ENCODE data around the gene TBC1D9B.

Gene TBC1D9B

DNA sequence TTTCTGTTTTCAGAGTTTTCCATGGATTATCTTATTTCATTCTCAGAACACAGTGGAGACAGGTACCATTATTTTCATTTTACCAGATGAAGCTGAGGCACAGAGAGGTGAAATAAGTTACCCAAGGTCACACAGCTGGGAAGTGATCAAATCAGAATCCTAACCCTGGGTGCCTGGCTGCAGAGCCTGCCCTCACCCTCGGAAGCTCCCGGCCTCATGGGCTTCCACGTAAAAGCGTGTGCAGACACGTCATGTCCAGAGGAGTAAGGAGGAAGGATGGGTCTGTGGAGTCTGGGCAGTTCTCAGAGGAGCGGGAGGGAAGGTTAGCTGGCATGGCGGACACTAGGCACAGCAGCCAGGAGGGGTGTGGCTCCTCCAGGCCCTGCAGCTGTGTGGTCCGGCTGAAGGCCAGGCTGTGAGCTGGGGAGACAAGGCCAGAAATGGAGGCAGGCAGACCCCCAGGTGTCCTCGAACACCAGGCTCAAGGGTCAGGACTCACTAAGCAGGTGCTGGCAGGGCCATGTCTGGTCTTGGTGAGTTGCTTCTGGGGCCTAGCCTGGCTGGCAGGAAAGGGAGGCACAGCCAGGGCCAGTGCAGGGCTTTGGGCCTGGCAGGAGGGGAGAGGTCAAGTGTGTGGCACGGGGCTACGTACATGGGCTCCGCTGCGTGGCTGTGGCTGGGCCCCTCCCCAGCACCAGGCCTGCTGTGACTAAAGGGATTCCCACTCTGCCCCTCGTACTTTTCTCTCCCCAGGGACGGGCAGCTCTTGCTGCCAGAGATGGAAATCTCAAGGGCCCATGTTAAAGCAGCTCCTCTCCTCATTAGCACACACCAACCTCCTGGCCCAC, 5.6 kb downstream of the TBC1D9B start:
- H2BK15ac ChIP-seq (replicated peaks; ENCODE audit: low read depth), result no peak overlapping the region
- H3K18ac ChIP-seq (ENCODE audit: low read length), result no peak overlapping the region
- no peak overlapping the region for H3K9ac ChIP-seq (ENCODE audit: low read length)
- H3K36me3 ChIP-seq (ENCODE audit: control insufficient read depth, insufficient read depth, low read length), result peaks cover 6% of the 10 kb centered on the region
- H3K79me2 ChIP-seq (ENCODE audit: control insufficient read depth, insufficient read depth, low read length), result no peaks in the 10 kb centered on the region
- H3K23ac ChIP-seq (ENCODE audit: low read length), result no peak overlapping the region
- WGBS (ENCODE audit: extremely low coverage, insufficient coverage, low lambda C conversion rate), result no CpG with 5 or more reads among the region's 15 CpGs
- no peak overlapping the region for H3K4me2 ChIP-seq (ENCODE audit: low read length)
- H3K27ac ChIP-seq (ENCODE audit: low read depth, low read length), result no peak overlapping the region
- H4K5ac ChIP-seq (ENCODE audit: low read length), result no peak overlapping the region
- H3K4me1 ChIP-seq (ENCODE audit: control insufficient read depth, low read depth, low read length), result no peaks in the 10 kb centered on the region
- H3K4ac ChIP-seq (ENCODE audit: low read depth, low read length), result no peak overlapping the region
- no peak overlapping the region for H3K56ac ChIP-seq (ENCODE audit: low read length)
- H3K4me3 ChIP-seq (ENCODE audit: low read length), result no peak overlapping the region
- H3K27me3 ChIP-seq (ENCODE audit: insufficient read depth, low read length, poor library complexity), result no peaks in the 10 kb centered on the region
- no peak overlapping the region for H2BK5ac ChIP-seq (ENCODE audit: low read length)
- H3K79me1 ChIP-seq (ENCODE audit: low read length), result peaks cover 5% of the 10 kb centered on the region
- no peak overlapping the region for H2AK5ac ChIP-seq (ENCODE audit: low read length)
- DNase-seq, result no peak
- H4K8ac ChIP-seq (ENCODE audit: low read depth, low read length), result no peak overlapping the region
- H2BK120ac ChIP-seq (ENCODE audit: low read depth, low read length), result no peak overlapping the region

DNA sequence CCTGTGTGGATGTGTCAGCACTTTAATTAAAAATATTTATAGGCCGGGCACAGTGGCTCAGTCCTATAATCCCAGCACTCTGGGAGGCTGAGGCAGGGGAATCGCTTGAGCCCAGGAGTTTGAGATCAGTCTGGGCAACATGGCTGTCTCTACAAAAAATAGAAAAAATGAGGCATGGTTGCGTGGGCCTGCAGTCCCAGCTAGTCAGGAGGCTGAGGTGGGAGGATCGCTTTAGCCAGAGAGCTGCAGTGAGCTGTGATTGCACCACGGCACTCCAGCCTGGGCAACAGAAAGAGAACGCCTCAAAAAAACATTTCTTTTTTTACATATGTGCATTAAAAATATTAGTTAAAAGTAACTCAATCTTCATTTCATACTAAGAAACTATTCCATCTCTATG, 6.2 kb downstream of the TBC1D9B start:
- DNase-seq, result no peak
- no peak overlapping the region for H2BK120ac ChIP-seq (ENCODE audit: low read depth, low read length)
- H3K4ac ChIP-seq (ENCODE audit: low read depth, low read length), result no peak overlapping the region
- no peak overlapping the region for H3K23ac ChIP-seq (ENCODE audit: low read length)
- no peaks in the 10 kb centered on the region for H3K27me3 ChIP-seq (ENCODE audit: insufficient read depth, low read length, poor library complexity)
- no peak overlapping the region for H3K18ac ChIP-seq (ENCODE audit: low read length)
- WGBS (ENCODE audit: extremely low coverage, insufficient coverage, low lambda C conversion rate), result no CpG with 5 or more reads among the region's 6 CpGs
- H3K79me1 ChIP-seq (ENCODE audit: low read length), result peaks cover 3% of the 10 kb centered on the region
- no peak overlapping the region for H3K27ac ChIP-seq (ENCODE audit: low read depth, low read length)
- no peak overlapping the region for H2BK5ac ChIP-seq (ENCODE audit: low read length)
- H4K5ac ChIP-seq (ENCODE audit: low read length), result no peak overlapping the region
- H3K4me2 ChIP-seq (ENCODE audit: low read length), result no peak overlapping the region
- peaks cover 6% of the 10 kb centered on the region for H3K36me3 ChIP-seq (ENCODE audit: control insufficient read depth, insufficient read depth, low read length)
- no peak overlapping the region for H3K9ac ChIP-seq (ENCODE audit: low read length)
- no peak overlapping the region for H3K4me3 ChIP-seq (ENCODE audit: low read length)
- H3K56ac ChIP-seq (ENCODE audit: low read length), result no peak overlapping the region
- H2BK15ac ChIP-seq (replicated peaks; ENCODE audit: low read depth), result no peak overlapping the region
- H3K79me2 ChIP-seq (ENCODE audit: control insufficient read depth, insufficient read depth, low read length), result no peaks in the 10 kb centered on the region
- H3K4me1 ChIP-seq (ENCODE audit: control insufficient read depth, low read depth, low read length), result no peaks in the 10 kb centered on the region
- H2AK5ac ChIP-seq (ENCODE audit: low read length), result no peak overlapping the region
- H4K8ac ChIP-seq (ENCODE audit: low read depth, low read length), result no peak overlapping the region

DNA sequence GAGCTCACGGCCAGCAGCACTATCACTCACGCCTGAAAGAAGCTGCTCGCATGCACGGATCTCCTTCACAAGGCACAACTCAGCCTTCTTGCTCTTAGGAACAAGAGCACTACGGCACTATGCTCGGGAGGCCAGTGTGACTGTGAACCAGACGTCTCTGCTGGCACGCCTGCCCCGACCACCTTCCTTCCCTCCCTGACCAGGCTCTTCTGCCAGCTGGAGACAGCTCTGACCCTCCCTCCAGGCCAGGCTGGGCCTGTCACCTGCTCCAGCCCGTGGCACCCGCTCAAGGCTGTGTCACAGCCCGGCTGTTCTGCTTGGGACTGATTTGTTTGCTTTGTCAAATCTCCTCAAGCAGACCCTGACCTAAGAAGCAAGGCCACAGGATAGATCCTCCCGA, 7.0 kb downstream of the TBC1D9B start:
- Histone ChIP-seq H3K79me2 (ENCODE audit: control insufficient read depth, insufficient read depth, low read length) (no peaks in the 10 kb centered on the region), H2BK5ac (ENCODE audit: low read length) (no peak overlapping the region), H3K56ac (ENCODE audit: low read length) (no peak overlapping the region), H4K8ac (ENCODE audit: low read depth, low read length) (no peak overlapping the region), H3K4ac (ENCODE audit: low read depth, low read length) (no peak overlapping the region), H3K27ac (ENCODE audit: low read depth, low read length) (no peak overlapping the region), H3K18ac (ENCODE audit: low read length) (no peak overlapping the region), H3K23ac (ENCODE audit: low read length) (no peak overlapping the region), H3K9ac (ENCODE audit: low read length) (no peak overlapping the region), H3K4me3 (ENCODE audit: low read length) (no peak overlapping the region), H3K79me1 (ENCODE audit: low read length) (no peaks in the 10 kb centered on the region), H2BK120ac (ENCODE audit: low read depth, low read length) (no peak overlapping the region), H3K27me3 (ENCODE audit: insufficient read depth, low read length, poor library complexity) (no peaks in the 10 kb centered on the region), H3K36me3 (ENCODE audit: control insufficient read depth, insufficient read depth, low read length) (peaks cover 6% of the 10 kb centered on the region), H2BK15ac (replicated peaks; ENCODE audit: low read depth) (no peak overlapping the region), H3K4me1 (ENCODE audit: control insufficient read depth, low read depth, low read length) (no peaks in the 10 kb centered on the region), H3K4me2 (ENCODE audit: low read length) (no peak overlapping the region), H4K5ac (ENCODE audit: low read length) (no peak overlapping the region), H2AK5ac (ENCODE audit: low read length) (no peak overlapping the region)
- DNase-seq, result no peak
- no CpG with 5 or more reads among the region's 13 CpGs for WGBS (ENCODE audit: extremely low coverage, insufficient coverage, low lambda C conversion rate)

DNA sequence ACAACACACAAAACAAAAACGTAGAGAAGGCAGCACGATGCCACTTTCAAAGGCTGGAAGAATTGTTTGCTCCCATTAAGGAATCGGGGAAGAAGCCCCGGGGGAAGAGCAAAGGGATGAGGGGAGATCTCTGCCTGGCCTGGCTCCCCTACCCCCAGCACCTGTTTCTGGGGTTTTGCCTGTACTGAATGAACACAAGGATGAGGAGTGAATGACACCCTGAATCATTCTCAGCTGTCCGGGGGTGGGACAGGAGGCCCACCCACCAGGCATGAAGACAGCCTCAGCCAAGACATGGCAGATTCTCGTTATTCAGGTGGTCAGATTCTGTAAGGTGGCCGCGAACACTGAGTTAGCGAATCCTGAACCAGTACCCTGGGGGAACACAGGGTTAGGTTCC, 7.5 kb downstream of the TBC1D9B start:
- Histone ChIP-seq H3K36me3 (ENCODE audit: control insufficient read depth, insufficient read depth, low read length) (peaks cover 6% of the 10 kb centered on the region), H2BK5ac (ENCODE audit: low read length) (no peak overlapping the region), H2BK15ac (replicated peaks; ENCODE audit: low read depth) (no peak overlapping the region), H3K56ac (ENCODE audit: low read length) (no peak overlapping the region), H3K18ac (ENCODE audit: low read length) (no peak overlapping the region), H3K4me1 (ENCODE audit: control insufficient read depth, low read depth, low read length) (no peaks in the 10 kb centered on the region), H2AK5ac (ENCODE audit: low read length) (no peak overlapping the region), H2BK120ac (ENCODE audit: low read depth, low read length) (no peak overlapping the region), H3K4me3 (ENCODE audit: low read length) (no peak overlapping the region), H3K9ac (ENCODE audit: low read length) (no peak overlapping the region), H3K27ac (ENCODE audit: low read depth, low read length) (no peak overlapping the region), H3K27me3 (ENCODE audit: insufficient read depth, low read length, poor library complexity) (no peaks in the 10 kb centered on the region), H3K4me2 (ENCODE audit: low read length) (no peak overlapping the region), H4K5ac (ENCODE audit: low read length) (no peak overlapping the region), H3K79me2 (ENCODE audit: control insufficient read depth, insufficient read depth, low read length) (no peaks in the 10 kb centered on the region), H4K8ac (ENCODE audit: low read depth, low read length) (no peak overlapping the region), H3K4ac (ENCODE audit: low read depth, low read length) (no peak overlapping the region), H3K23ac (ENCODE audit: low read length) (no peak overlapping the region), H3K79me1 (ENCODE audit: low read length) (no peaks in the 10 kb centered on the region)
- WGBS (ENCODE audit: extremely low coverage, insufficient coverage, low lambda C conversion rate), result no CpG with 5 or more reads among the region's 9 CpGs
- no peak for DNase-seq

DNA sequence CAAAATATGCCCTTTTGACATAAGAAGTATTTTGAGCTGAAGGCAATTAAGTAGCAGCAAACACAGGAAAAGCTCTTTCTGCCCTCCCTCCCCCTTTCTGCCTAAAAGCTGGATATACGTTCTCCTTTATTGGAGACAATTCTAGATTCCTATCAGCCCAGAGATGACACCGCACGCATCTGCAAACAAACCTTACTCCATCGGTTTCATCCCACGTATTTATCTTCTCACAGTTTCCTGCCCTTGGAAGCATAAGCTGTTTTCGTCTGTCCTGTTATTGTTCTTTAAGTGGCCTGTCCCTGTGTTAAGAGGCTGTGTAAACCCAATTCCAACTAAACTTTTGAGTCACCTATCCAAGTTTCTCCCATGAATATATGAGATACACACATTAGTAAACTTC, 11.8 kb downstream of the TBC1D9B start:
- H3K9ac ChIP-seq (ENCODE audit: low read length), result no peak overlapping the region
- H4K5ac ChIP-seq (ENCODE audit: low read length), result no peak overlapping the region
- no peak overlapping the region for H2BK120ac ChIP-seq (ENCODE audit: low read depth, low read length)
- H3K4me3 ChIP-seq (ENCODE audit: low read length), result no peak overlapping the region
- no peak for DNase-seq
- no peak overlapping the region for H2BK5ac ChIP-seq (ENCODE audit: low read length)
- H3K4me2 ChIP-seq (ENCODE audit: low read length), result no peak overlapping the region
- no peak overlapping the region for H3K27ac ChIP-seq (ENCODE audit: low read depth, low read length)
- H3K4me1 ChIP-seq (ENCODE audit: control insufficient read depth, low read depth, low read length), result no peaks in the 10 kb centered on the region
- no peak overlapping the region for H3K18ac ChIP-seq (ENCODE audit: low read length)
- no peaks in the 10 kb centered on the region for H3K27me3 ChIP-seq (ENCODE audit: insufficient read depth, low read length, poor library complexity)
- no peak overlapping the region for H3K4ac ChIP-seq (ENCODE audit: low read depth, low read length)
- no peak overlapping the region for H2AK5ac ChIP-seq (ENCODE audit: low read length)
- peaks cover 12% of the 10 kb centered on the region for H3K36me3 ChIP-seq (ENCODE audit: control insufficient read depth, insufficient read depth, low read length)
- no peaks in the 10 kb centered on the region for H3K79me1 ChIP-seq (ENCODE audit: low read length)
- no peak overlapping the region for H3K56ac ChIP-seq (ENCODE audit: low read length)
- WGBS (ENCODE audit: extremely low coverage, insufficient coverage, low lambda C conversion rate), result no CpG with 5 or more reads among the region's 6 CpGs
- H2BK15ac ChIP-seq (replicated peaks; ENCODE audit: low read depth), result no peak overlapping the region
- H3K23ac ChIP-seq (ENCODE audit: low read length), result no peak overlapping the region
- H4K8ac ChIP-seq (ENCODE audit: low read depth, low read length), result no peak overlapping the region
- H3K79me2 ChIP-seq (ENCODE audit: control insufficient read depth, insufficient read depth, low read length), result no peaks in the 10 kb centered on the region
